ENCODE data around the gene EYA3. TPM values are rescaled to one million over a fixed set of nuclear protein-coding genes. Genes with fewer than 3 reads are reported as not detected.

Gene EYA3
- total RNA-seq, 1 donor from 2014 or later, result 14.0 TPM

DNA sequence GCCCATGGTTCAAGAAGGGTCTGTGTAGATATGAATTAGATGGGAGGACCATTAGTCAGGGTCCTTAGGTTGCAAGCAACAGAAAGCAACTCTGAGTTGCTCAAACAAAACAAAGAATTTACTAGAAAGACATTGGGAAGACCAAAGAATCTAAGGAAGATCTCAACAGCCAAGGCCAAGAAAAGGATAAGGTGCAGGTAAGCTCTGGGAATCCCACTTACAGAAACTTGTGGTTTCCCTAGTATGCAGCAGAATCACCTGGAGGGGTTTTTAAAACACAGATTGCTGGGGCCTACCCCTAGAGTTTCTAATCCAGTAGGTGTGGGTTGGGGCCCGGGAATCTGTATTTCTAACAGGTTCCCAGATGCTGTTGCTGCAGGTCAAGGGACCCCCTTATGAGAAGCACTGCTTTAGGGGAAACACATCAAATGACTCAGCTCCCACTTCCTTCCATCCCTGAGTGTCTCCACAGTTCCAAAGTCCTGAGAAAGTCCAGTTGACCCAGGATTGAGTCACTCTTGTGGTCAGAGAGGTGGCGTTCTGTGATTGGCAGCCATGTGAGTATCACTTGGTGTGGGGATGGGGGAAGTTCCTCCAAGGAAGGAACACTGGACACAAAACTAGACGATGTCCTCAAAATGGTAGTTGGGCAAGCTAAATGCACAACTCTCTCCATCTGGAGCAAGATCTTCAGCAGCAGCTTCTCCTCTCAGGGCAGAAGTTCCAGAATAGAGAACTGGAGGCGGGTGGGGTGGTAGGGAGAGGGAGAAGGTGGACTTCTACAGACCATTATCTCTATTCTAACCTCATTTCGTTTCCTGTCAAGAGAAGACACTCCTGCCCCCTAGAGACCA, 24.2 kb upstream of the EYA3 start:
- DNase-seq, result peak; percentile 47

- DNase-seq, result no peak
Observed at GRCh38 chr1:28111157-28111556, 22.7 kb upstream of the EYA3 start.

- peak; percentile 73 for DNase-seq
Observed at GRCh38 chr1:28110555-28110954, 22.1 kb upstream of the EYA3 start.

DNA sequence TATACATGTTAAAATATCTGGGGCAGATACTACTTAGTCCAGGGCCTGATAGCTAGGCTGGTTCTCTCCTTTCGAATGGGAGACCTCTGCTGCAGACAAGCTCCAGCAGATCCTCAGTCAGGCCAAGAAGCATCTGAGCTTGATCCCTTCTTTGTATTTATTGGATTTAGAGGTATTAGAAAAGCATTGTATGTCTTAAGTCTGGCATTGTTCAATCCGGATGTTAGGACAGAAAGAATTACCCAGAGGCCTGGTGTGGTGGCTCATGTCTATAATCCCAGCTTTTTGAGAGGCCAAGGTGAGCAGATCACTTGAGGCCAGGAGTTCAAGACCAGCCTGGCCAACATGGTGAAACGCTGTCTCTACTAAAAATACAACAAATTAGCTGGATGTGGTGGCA, 21.2 kb upstream of the EYA3 start:
- no peak for DNase-seq

- DNase-seq, result no peak
Observed at GRCh38 chr1:28108001-28108400, 19.6 kb upstream of the EYA3 start.

DNA sequence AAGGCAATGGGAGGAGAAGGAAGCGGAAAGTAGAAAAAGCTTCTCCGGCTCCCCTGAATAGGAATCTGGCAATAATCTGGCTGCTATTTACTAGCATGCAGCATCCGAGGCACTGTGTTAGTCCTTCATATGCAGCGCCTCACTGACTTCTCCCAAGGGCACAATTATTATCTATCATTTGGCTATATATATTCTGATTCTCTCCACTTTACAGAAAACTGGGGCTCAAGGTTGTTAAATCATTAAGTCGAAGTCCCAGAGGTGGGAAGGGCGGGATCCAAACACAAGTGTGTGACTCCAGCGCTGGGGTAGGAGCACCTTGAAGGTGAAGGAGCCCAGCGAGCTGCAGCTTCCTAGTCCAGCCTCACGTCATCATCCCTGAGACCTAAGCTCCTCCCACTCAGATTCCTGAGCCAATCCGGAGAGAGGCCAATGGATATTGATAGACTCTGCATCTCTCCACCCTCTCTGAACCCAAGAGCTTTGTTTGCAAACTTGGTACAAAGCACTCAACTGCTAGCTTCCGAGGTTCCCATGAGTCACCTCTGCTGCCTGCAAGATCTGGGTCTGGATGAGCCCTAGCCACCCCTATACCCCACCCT, 16.6 kb upstream of the EYA3 start:
- DNase-seq, result peak; percentile 74

DNA sequence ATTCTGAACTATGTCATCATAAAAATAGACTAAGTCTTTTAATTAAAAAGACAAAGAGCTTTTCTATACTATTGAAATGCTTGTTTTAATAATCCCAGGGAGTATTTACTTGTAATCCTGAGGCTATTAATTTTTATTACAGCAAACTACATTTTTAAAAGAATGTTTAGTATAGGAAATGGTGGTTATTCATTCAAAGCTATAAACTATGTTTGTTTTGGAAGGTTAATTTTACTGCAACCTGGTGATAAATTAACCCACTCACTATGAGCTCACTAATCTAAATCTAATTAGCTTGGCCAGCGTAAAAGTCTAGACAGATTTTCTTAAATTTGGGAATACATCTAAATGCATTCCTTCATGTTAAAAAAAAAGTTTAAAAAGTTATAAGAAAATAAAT, 13.8 kb upstream of the EYA3 start:
- DNase-seq, result no peak

DNA sequence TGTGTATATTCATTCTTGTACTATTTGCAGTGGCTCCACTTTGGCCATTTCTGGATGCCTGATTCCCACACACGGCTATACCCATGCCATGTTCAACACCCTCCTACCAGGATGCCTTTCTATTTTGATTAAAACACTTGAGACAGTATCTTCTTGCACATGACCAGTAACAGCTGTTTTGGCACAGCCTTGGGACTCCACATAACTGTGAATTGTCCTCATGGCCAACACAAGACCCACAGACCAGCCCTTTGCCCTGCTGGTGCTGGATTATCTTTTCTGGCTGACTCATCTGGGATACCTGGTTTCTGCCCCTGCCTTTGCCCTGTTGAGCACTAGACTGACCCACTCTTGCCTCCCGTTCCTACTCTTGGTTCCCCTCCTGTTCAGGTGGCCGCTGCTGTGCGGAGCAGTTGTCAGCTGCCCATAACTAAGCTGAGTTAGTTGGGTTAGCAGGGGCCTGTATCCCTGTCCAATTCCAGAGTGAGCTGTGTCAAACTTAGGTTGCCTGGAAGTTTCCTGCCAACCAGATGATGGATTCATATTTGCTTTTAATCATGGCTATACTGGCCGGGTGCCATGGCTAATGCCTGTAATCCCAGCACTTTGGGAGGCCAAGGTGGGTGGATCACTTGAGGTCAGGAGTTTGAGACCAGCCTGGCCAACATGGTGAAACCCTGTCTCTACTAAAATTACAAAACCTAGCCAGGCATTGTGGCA, 10.8 kb upstream of the EYA3 start:
- DNase-seq, result no peak

DNA sequence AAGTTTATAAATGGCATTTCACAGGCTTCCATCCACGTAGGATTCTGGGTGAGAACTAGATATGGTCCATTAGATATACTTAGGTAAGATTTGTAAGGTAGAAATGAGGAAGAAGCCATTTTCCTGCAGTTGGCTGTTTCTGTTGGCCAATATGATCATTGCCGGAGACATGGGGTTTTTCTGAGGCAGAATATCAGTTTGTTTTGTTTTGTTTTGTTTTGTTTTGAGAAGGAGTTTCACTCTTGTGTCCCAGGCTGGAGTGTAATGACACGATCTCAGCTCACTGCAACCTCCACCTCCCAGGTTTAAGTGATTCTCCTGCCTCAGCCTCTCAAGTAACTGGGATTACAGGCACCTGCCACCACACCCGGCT, 8.7 kb upstream of the EYA3 start:
- no peak for DNase-seq

DNA sequence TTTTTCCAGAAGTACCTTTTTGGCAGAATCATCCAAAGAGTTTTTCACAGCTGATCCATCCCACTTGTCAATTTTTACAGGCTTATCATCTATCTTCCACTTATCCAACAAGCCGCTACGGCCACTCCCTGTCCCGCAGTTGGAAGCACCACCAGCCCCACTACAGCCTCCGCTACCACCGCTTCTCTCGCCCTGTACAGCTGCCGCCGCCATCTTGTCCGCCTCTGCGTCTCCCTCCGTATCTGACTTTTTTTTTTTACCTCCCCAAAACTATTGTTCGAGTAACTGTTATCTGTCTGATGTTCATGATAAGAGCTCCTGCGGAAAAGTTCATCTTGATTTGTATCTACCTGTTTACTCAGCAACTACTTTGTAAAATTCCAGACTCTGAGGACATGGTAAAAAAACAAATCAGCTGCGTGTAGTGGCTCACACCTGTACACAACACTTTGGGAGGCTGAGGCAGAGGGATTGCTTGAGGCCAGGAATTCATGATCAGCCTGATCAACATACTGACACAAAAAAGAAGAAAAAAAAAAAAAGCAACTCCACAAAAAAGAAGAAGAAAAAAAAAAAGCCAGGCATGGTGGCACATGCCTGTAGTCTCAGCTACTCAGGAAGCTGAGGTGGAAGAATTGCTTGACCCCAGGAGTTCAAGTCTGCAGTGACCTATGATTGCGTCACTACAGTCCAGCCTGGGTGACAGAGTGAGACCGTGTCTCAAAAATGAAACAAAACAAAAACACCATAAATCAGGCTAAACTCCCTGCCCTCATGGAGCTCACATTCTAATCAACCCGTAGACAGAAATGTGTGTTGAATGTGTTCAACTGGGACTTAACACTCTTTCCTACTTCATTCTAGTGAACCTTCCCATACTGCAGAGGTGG, 8.0 kb upstream of the EYA3 start:
- DNase-seq, result no peak

GRCh38 chr1:28091043-28091781, 2.8 kb upstream of the EYA3 start:
- peak; percentile 87 for DNase-seq

GRCh38 chr1:28087614-28088167, 719 bp downstream of the EYA3 start:
- DNase-seq, result peak; percentile 55

DNA sequence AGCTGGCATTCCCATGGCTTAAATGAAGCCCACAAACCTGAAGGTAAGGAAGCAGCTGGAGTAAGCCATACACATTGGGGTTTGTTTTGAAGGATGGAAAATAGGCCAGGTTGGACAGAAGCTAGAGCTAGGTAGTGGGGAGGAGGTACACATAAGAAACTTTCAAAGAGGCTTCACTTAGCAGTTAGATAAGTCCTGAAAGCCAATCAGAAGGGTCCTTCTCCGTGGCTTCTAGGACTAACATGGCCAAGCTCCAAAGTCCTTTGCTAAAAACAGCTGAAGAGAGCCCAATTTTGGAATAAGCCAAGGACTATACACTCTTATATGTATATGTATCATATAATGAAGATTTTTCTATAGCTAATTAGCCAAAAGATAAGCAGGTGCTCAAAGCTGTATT, 1.8 kb downstream of the EYA3 start:
- DNase-seq, result no peak

DNA sequence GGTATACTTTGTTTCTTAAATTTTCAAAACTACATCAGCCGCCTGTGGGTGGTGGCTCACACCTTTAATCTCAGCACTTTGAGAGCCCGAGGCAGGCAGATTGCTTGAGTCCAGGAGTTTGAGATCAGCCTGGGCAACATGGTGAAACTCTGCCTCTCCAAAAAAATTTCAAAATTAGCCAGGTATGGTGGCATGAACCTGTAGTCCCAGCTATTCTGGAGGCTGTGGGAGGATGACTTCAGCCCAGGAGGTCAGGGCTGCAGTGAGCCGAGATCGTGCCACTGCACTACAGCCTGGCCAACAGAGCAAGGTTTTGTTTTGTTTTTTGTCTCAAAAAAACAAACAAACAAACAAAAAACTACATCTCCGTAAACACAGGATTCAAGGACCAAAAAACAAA, 3.3 kb downstream of the EYA3 start:
- no peak for DNase-seq

DNA sequence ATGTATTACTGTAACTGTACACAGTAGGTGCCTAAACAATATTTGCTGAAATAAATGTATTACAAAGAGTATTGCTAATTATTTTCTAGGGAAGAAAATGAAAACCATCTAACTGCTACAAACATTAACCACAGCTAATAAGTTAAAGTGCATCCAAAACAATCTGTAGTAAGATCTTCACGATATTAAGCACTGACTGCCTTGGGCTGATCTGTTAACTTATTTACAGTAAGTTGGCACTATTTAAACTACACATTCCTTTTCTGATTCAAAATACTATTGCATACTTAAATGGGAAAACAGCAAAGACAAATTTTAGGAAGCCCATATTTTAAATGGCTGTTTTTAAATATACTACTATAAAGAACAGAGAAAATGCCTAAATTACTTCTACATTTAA, 4.5 kb downstream of the EYA3 start:
- DNase-seq, result no peak

GRCh38 chr1:28078680-28079626, 9.5 kb downstream of the EYA3 start:
- peak; percentile 82 for DNase-seq

DNA sequence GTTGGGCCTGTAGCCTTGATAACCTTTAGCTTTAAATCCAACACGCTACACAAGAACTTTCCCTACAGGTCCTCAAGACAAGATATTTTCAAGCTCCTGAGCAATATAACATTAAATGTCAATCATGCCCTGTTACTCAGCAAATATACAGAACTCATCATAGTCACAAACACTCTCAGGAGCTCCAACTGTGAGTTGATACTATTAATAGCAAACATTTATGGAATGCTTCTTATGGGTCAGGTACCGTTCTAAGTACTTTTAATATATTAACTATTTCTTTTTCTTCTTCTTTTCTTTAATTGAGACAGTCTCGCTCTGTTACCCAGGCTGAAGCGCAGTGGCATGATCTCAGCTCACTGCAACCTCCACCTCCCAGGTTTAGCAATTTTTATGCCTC, 10.1 kb downstream of the EYA3 start:
- no peak for DNase-seq

- no peak for DNase-seq
Observed at GRCh38 chr1:28074892-28075511, 13.4 kb downstream of the EYA3 start.

- DNase-seq, result no peak
Observed at GRCh38 chr1:28073867-28074266, 14.5 kb downstream of the EYA3 start.

- no peak for DNase-seq
Observed at GRCh38 chr1:28071813-28072212, 16.6 kb downstream of the EYA3 start.

Data from dermis blood vessel endothelial cell (primary cell).